H9 (cell line): Measurements from ENCODE around the gene GTF2IRD2. TPM values are rescaled to one million over a fixed set of nuclear protein-coding genes. Genes with fewer than 3 reads are reported as not detected.
A peak's percentile ranks its signal among the peaks of the same experiment; 100 is the strongest.
"Not testable (repeated sequence)": the region's sequence is repeated elsewhere in the genome, so short reads cannot be mapped to it uniquely, and the experiment has no call there.

ENCODE experiments used
- DNase-seq: peaks from one replicate; pipeline ENCODE4 v3.0.0-alpha.2; 2017
- H2AFZ ChIP-seq: one replicate; pipeline ENCODE4 v1.6.1; 2013; ENCODE audit warnings: mild to moderate bottlenecking, low read length, control low read depth, moderate library complexity
- H2AK5ac ChIP-seq: 2 replicates; pipeline ENCODE4 v1.6.1; 2013; ENCODE audit warnings: low read length, control low read depth, mixed read lengths; ENCODE audit not compliant: insufficient read length
- H2BK120ac ChIP-seq: one replicate; pipeline ENCODE4 v1.6.1; 2013; ENCODE audit warnings: low read depth, mild to moderate bottlenecking, low read length, control low read depth, inconsistent platforms; ENCODE audit not compliant: poor library complexity, severe bottlenecking
- H2BK12ac ChIP-seq: 2 replicates; pipeline ENCODE4 v1.6.1; 2013; ENCODE audit warnings: low read length, control low read depth, mixed read lengths, low read depth; ENCODE audit not compliant: insufficient read length
- H2BK15ac ChIP-seq: 2 replicates; pipeline ENCODE4 v1.6.1; 2013; ENCODE audit warnings: low read depth, low read length, control low read depth
- H2BK20ac ChIP-seq: one replicate; pipeline ENCODE4 v1.6.1; 2013; ENCODE audit warnings: low read depth, mild to moderate bottlenecking, low read length, control low read depth, inconsistent platforms; ENCODE audit not compliant: poor library complexity, severe bottlenecking
- H2BK5ac ChIP-seq: 2 replicates; pipeline ENCODE4 v1.6.1; 2013; ENCODE audit warnings: low read length, control low read depth, mixed read lengths; ENCODE audit not compliant: insufficient read length
- H3K14ac ChIP-seq: 2 replicates; pipeline ENCODE4 v1.6.1; 2013; ENCODE audit warnings: low read length, control low read depth; ENCODE audit not compliant: insufficient read depth
- H3K18ac ChIP-seq: 2 replicates; pipeline ENCODE4 v1.6.1; 2013; ENCODE audit warnings: low read depth, mild to moderate bottlenecking, mixed read lengths, low read length, control low read depth; ENCODE audit not compliant: insufficient read length
- H3K23ac ChIP-seq: 2 replicates; pipeline ENCODE4 v1.6.1; 2013; ENCODE audit warnings: low read length, control low read depth, mixed read lengths, low read depth; ENCODE audit not compliant: insufficient read length
- H3K23me2 ChIP-seq: 2 replicates; pipeline ENCODE4 v1.6.1; 2013; ENCODE audit warnings: low read depth, mild to moderate bottlenecking, mixed read lengths, low read length, control low read depth; ENCODE audit not compliant: insufficient read length, poor library complexity, severe bottlenecking
- H3K27ac ChIP-seq: 2 replicates; pipeline ENCODE4 v1.5.1; 2013; ENCODE audit warnings: low read length, control low read depth, mixed read lengths, low read depth; ENCODE audit not compliant: insufficient read length
- H3K27me3 ChIP-seq: 2 replicates; pipeline ENCODE4 v1.6.1; 2013; ENCODE audit warnings: low read length, control low read depth, inconsistent platforms; ENCODE audit not compliant: insufficient read depth
- H3K4ac ChIP-seq: 2 replicates; pipeline ENCODE4 v1.6.1; 2013; ENCODE audit warnings: low read depth, mild to moderate bottlenecking, control low read depth, inconsistent platforms, low read length, moderate library complexity
- H3K4me1 ChIP-seq: 2 replicates; pipeline ENCODE4 v1.6.1; 2013; ENCODE audit warnings: low read length, control low read depth, inconsistent platforms; ENCODE audit not compliant: insufficient read depth
- H3K4me2 ChIP-seq: 2 replicates; pipeline ENCODE4 v1.6.1; 2013; ENCODE audit warnings: low read length, control low read depth, mixed read lengths; ENCODE audit not compliant: insufficient read length, insufficient read depth
- H3K56ac ChIP-seq: 2 replicates; pipeline ENCODE4 v1.6.1; 2013; ENCODE audit warnings: low read depth, mild to moderate bottlenecking, mixed read lengths, low read length, control low read depth; ENCODE audit not compliant: insufficient read length
- H3K79me1 ChIP-seq: 2 replicates; pipeline ENCODE4 v1.6.1; 2013; ENCODE audit warnings: low read depth, mild to moderate bottlenecking, moderate library complexity, low read length, control low read depth, inconsistent platforms; ENCODE audit not compliant: insufficient read depth, poor library complexity, severe bottlenecking
- H3K79me2 ChIP-seq: 2 replicates; pipeline ENCODE4 v1.6.1; 2013; ENCODE audit warnings: low read length, control low read depth, inconsistent platforms; ENCODE audit not compliant: insufficient read depth
- H3K9ac ChIP-seq: 2 replicates; pipeline ENCODE4 v1.6.1; 2013; ENCODE audit warnings: low read length, control low read depth, mixed read lengths; ENCODE audit not compliant: insufficient read length; ENCODE audit errors: extremely low read depth
- H3K9me3 ChIP-seq: one replicate; pipeline ENCODE4 v1.6.1; 2013; ENCODE audit warnings: low read depth, low read length, inconsistent platforms; ENCODE audit not compliant: control insufficient read depth
- H3T11ph ChIP-seq: one replicate; pipeline ENCODE4 v1.6.1; 2013; ENCODE audit warnings: mild to moderate bottlenecking, low read length, control low read depth, inconsistent platforms
- H4K20me1 ChIP-seq: one replicate; pipeline ENCODE4 v1.6.1; 2013; ENCODE audit not compliant: control insufficient read depth, insufficient read length, insufficient read depth
- H4K5ac ChIP-seq: 2 replicates; pipeline ENCODE4 v1.6.1; 2013; ENCODE audit warnings: low read depth, mild to moderate bottlenecking, mixed read lengths, low read length, control low read depth; ENCODE audit not compliant: insufficient read length
- H4K8ac ChIP-seq: replicated peaks from 2 replicates; pipeline ENCODE4 v1.6.1; 2013; ENCODE audit warnings: low read length, control low read depth, mixed read lengths, low read depth; ENCODE audit not compliant: insufficient read length
- H4K91ac ChIP-seq: 2 replicates; pipeline ENCODE4 v1.6.1; 2013; ENCODE audit warnings: low read depth, mild to moderate bottlenecking, moderate library complexity, mixed read lengths, low read length, control low read depth; ENCODE audit not compliant: insufficient read length
- H3K27ac Mint-ChIP-seq, 3 experiments: 2 replicates in 2 of 3; 3 replicates in 1 of 3; pipeline ENCODE4 v1.8.0; 2020 to 2021; ENCODE audit warnings: mixed read lengths in 3 of 3, mild to moderate bottlenecking in 1 of 3, moderate library complexity in 1 of 3
- H3K27me3 Mint-ChIP-seq: 2 replicates; pipeline ENCODE4 v1.8.0; 2021; ENCODE audit warnings: low read depth, mild to moderate bottlenecking, moderate library complexity, mixed read lengths
- H3K36me3 Mint-ChIP-seq, 3 experiments: 2 replicates in 2 of 3; 3 replicates in 1 of 3; pipeline ENCODE4 v1.8.0; 2020 to 2021; ENCODE audit warnings: low read depth in 3 of 3, mixed read lengths in 3 of 3; ENCODE audit not compliant: insufficient read depth in 1 of 3
- H3K4me1 Mint-ChIP-seq, 2 experiments: 2 replicates each; pipeline ENCODE4 v1.8.0; 2020; ENCODE audit warnings: mixed read lengths in 2 of 2
- H3K4me3 Mint-ChIP-seq, 2 experiments: 2 replicates in 1 of 2; 3 replicates in 1 of 2; pipeline ENCODE4 v1.8.0; 2020 to 2021; ENCODE audit warnings: mild to moderate bottlenecking in 2 of 2, mixed read lengths in 2 of 2, moderate library complexity in 1 of 2
- H3K9me3 Mint-ChIP-seq, 2 experiments: 2 replicates in 1 of 2; 3 replicates in 1 of 2; pipeline ENCODE4 v1.8.0; 2020; ENCODE audit warnings: mild to moderate bottlenecking in 2 of 2, mixed read lengths in 2 of 2, moderate library complexity in 1 of 2
- WGBS: extraction: QIAGEN DNeasy Blood & Tissue Kit; methylation state at CpG from one replicate; pipeline ENCODE4 v1.1.7; 2013; ENCODE audit warnings: missing lambda C conversion rate, low lambda C conversion rate, mixed read lengths; ENCODE audit not compliant: insufficient read length; ENCODE audit errors: extremely low coverage; 5-methylcytosine and 5-hydroxymethylcytosine counted together
- total RNA-seq: library from RNA; stranded (reverse); gene quantifications from 2 replicates; pipeline ENCODE4 v1.2.1, GENCODE V29; 2021

The GTF2IRD2 gene
- total RNA-seq, 1 experiment from 2014 or later = 9.1 TPM

GRCh38 chr7:74788369-74789150 lies 62.8 kb downstream of the GTF2IRD2 start:
- not testable (repeated sequence) for H3K4me3 Mint-ChIP-seq, H3K56ac ChIP-seq, H3K4me1 ChIP-seq, H2AFZ ChIP-seq, H3K9ac ChIP-seq, H3K23ac ChIP-seq, H2BK20ac ChIP-seq, H3K79me1 ChIP-seq, H3K14ac ChIP-seq, H3K36me3 Mint-ChIP-seq, H3K23me2 ChIP-seq, H3T11ph ChIP-seq, H2BK12ac ChIP-seq, H3K4ac ChIP-seq, H3K9me3 Mint-ChIP-seq, H3K27ac ChIP-seq, H4K20me1 ChIP-seq, H3K18ac ChIP-seq, H4K5ac ChIP-seq, H3K79me2 ChIP-seq, H4K91ac ChIP-seq, H2AK5ac ChIP-seq, H2BK5ac ChIP-seq, H4K8ac ChIP-seq, H3K27me3 Mint-ChIP-seq, H2BK120ac ChIP-seq, H3K4me2 ChIP-seq, H3K27me3 ChIP-seq, H3K9me3 ChIP-seq, H3K4me1 Mint-ChIP-seq, H3K27ac Mint-ChIP-seq, H2BK15ac ChIP-seq
- WGBS = no CpG with 5 or more reads among the region's 82 CpGs
- peak; percentile 91 for DNase-seq

GRCh38 chr7:74783595-74783994 lies 67.8 kb downstream of the GTF2IRD2 start:
- not testable (repeated sequence) for H4K8ac ChIP-seq, H3K79me2 ChIP-seq, H2BK120ac ChIP-seq, H3K9me3 ChIP-seq, H2AFZ ChIP-seq, H2BK20ac ChIP-seq, H2BK12ac ChIP-seq, H3K4me1 ChIP-seq, H3K4me2 ChIP-seq, H3K56ac ChIP-seq, H2BK5ac ChIP-seq, H4K20me1 ChIP-seq, H3K79me1 ChIP-seq, H4K91ac ChIP-seq, H2BK15ac ChIP-seq, H3K4me1 Mint-ChIP-seq, H3K27ac ChIP-seq, H3K27me3 Mint-ChIP-seq, H3K36me3 Mint-ChIP-seq, H3T11ph ChIP-seq, H3K9me3 Mint-ChIP-seq, H4K5ac ChIP-seq, H3K14ac ChIP-seq, H3K23ac ChIP-seq, H3K18ac ChIP-seq, H3K9ac ChIP-seq, H3K27me3 ChIP-seq, H3K23me2 ChIP-seq, H3K4me3 Mint-ChIP-seq, H2AK5ac ChIP-seq, H3K4ac ChIP-seq
- peak overlapping the region in 1 of 3 experiments; percentile 70; a peak in 1 of 7 replicates for H3K27ac Mint-ChIP-seq
- peak; percentile 22 for DNase-seq
- WGBS = no CpG with 5 or more reads among the region's 5 CpGs
